ENCODE measurements around the gene FTL.

FTL gene

DNA sequence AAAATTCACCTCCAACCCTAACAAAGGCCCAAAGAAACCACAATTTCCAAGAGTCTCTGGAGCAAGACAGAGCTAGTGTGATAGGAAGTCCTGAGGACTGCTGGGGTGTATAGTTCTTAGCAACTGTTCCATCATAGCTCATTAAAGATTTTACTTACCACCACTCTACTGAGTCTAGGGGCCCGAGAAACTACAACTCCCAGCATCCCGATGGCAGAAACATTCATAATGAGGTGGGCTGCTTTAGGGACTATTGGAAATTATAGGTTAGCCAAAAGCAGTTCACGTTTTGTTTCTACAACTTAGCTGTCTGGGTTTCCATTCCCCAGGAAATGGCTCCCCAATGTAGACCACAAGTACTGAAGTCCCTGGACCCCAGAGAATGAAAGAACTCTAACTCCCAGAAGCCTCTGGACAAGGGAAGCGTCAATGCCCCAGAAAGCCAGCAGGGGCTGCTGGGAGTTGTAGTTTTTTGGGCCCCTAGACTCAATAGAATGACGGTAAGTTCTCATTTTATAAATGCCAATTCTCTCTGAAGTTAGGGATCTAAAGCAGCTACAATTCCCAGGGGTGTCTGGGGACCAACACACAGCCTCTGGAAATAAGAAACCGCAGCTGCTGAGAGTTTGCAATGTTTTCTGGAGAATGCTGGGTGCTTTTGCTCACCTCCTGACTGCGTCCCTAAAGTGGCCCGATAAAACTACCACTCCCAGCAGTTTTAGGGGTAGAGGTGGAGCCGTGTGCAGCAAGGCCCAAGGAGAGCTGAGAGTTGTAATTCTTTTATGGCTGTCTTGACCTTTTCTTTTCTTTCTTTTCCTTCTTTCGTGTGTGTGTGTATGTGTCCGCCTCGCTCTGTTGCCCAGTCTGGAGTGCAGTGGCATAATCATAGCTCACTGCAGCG is 11.1 kb downstream of the FTL start:
- DNase-seq (ENCODE audit: low spot score) (no peak), ATAC-seq (ENCODE audit: low read depth) (no peak)
- Histone ChIP-seq H3K36me3 (ENCODE audit: low read depth) (peaks cover 54% of the 10 kb centered on the region), H3K27me3 (ENCODE audit: insufficient read depth, poor library complexity, severe bottlenecking) (no peaks in the 10 kb centered on the region), H3K4me1 (ENCODE audit: insufficient read depth, poor library complexity, severe bottlenecking) (peaks cover 20% of the 10 kb centered on the region), H3K9me3 (ENCODE audit: severe bottlenecking) (no peaks in the 10 kb centered on the region), H3K27ac (ENCODE audit: poor library complexity, severe bottlenecking) (no peak overlapping the region), H3K4me3 (ENCODE audit: severe bottlenecking) (no peak overlapping the region)
- TF ChIP-seq, protein P1, sequence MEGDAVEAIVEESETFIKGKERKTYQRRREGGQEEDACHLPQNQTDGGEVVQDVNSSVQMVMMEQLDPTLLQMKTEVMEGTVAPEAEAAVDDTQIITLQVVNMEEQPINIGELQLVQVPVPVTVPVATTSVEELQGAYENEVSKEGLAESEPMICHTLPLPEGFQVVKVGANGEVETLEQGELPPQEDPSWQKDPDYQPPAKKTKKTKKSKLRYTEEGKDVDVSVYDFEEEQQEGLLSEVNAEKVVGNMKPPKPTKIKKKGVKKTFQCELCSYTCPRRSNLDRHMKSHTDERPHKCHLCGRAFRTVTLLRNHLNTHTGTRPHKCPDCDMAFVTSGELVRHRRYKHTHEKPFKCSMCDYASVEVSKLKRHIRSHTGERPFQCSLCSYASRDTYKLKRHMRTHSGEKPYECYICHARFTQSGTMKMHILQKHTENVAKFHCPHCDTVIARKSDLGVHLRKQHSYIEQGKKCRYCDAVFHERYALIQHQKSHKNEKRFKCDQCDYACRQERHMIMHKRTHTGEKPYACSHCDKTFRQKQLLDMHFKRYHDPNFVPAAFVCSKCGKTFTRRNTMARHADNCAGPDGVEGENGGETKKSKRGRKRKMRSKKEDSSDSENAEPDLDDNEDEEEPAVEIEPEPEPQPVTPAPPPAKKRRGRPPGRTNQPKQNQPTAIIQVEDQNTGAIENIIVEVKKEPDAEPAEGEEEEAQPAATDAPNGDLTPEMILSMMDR (IDR thresholded peaks at IDR 0.05; ENCODE audit: poor library complexity, severe bottlenecking) = no peak

DNA sequence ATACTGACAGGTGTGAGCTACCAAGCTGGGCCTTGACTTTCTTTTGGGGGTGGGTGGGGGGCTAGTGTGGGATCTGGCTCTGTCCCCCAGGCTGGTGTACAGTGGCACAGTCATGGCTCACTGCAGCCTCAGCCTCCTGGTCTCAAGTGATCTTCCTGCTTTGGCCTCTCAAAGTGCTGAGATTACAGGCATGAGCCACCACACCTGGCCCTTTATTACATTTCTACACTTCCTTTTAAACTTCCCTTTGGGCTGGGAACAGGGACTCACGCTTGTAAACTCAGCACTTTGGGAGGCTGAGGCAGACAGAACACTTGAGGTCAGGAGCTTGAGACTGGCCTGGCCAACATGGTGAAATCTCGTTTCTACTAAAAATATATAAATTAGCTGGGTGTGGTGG is 12.0 kb downstream of the FTL start:
- peaks cover 20% of the 10 kb centered on the region for H3K4me1 ChIP-seq (ENCODE audit: insufficient read depth, poor library complexity, severe bottlenecking)
- H3K4me3 ChIP-seq (ENCODE audit: severe bottlenecking) = no peak overlapping the region
- H3K9me3 ChIP-seq (ENCODE audit: severe bottlenecking) = no peaks in the 10 kb centered on the region
- no peaks in the 10 kb centered on the region for H3K27me3 ChIP-seq (ENCODE audit: insufficient read depth, poor library complexity, severe bottlenecking)
- H3K27ac ChIP-seq (ENCODE audit: poor library complexity, severe bottlenecking) = peak overlapping the region; percentile 30
- TF ChIP-seq, protein P1 (IDR thresholded peaks at IDR 0.05; ENCODE audit: poor library complexity, severe bottlenecking) = no peak
- H3K36me3 ChIP-seq (ENCODE audit: low read depth) = peaks cover 51% of the 10 kb centered on the region
- DNase-seq (ENCODE audit: low spot score) (no peak), ATAC-seq (ENCODE audit: low read depth) (no peak)

DNA sequence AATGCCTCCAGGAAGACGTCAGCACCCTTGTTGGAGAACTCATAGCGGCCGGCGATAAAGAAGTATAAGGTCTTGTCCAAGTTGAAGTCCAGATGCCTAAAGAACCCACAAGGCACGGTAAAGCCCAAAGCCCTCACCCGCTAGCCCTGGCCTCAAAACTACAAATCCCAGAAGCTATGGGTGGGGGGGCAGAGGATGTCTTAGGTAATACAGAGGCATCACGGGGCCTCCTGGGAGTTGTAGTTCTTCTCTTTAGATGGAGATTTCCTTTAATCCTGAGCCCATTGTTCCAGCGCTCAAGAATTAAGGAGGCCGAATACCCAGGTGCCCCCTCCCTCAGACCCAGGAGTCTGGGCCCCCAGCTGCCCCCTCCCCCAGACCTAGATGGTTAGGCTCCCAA is 17.2 kb downstream of the FTL start:
- Histone ChIP-seq H3K27ac (ENCODE audit: poor library complexity, severe bottlenecking) (no peak overlapping the region), H3K36me3 (ENCODE audit: low read depth) (peaks cover 49% of the 10 kb centered on the region)

DNA sequence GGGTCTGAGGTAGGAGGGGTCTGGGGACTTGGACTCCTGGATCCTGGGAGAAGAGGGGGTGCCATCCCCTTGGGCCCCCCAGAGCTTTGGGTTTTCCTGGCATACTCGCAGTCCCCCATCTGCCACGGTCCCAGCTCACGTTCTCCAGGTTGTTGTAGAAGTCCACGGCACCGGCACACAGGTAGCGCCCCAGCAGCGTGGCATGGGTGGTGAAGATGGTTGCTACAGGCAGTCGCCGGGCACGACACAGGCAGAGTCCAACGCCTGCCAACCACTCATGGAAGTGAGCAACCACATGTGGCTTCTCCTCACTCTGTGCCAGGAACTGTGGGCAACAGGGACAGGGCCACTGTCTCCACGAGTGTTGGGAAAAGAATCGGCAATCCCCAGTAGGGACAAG is 20.6 kb downstream of the FTL start:
- Histone ChIP-seq H3K4me3 (ENCODE audit: severe bottlenecking) (no peak overlapping the region), H3K4me1 (ENCODE audit: insufficient read depth, poor library complexity, severe bottlenecking) (no peaks in the 10 kb centered on the region), H3K27ac (ENCODE audit: poor library complexity, severe bottlenecking) (no peak overlapping the region), H3K9me3 (ENCODE audit: severe bottlenecking) (no peaks in the 10 kb centered on the region), H3K36me3 (ENCODE audit: low read depth) (peaks cover 57% of the 10 kb centered on the region), H3K27me3 (ENCODE audit: insufficient read depth, poor library complexity, severe bottlenecking) (no peaks in the 10 kb centered on the region)
- TF ChIP-seq, protein P1 (IDR thresholded peaks at IDR 0.05; ENCODE audit: poor library complexity, severe bottlenecking) = no peak
- DNase-seq (ENCODE audit: low spot score) (no peak), ATAC-seq (ENCODE audit: low read depth) (no peak)

More for the DNA sequence above, 17.2 kb downstream of the FTL start:
- no peaks in the 10 kb centered on the region for H3K9me3 ChIP-seq (ENCODE audit: severe bottlenecking)
- no peak overlapping the region for H3K4me3 ChIP-seq (ENCODE audit: severe bottlenecking)
- DNase-seq (ENCODE audit: low spot score) = no peak
- no peak for ATAC-seq (ENCODE audit: low read depth)
- H3K27me3 ChIP-seq (ENCODE audit: insufficient read depth, poor library complexity, severe bottlenecking) = no peaks in the 10 kb centered on the region
- H3K4me1 ChIP-seq (ENCODE audit: insufficient read depth, poor library complexity, severe bottlenecking) = peaks cover 18% of the 10 kb centered on the region
- TF ChIP-seq, protein P1 (IDR thresholded peaks at IDR 0.05; ENCODE audit: poor library complexity, severe bottlenecking) = no peak

DNA sequence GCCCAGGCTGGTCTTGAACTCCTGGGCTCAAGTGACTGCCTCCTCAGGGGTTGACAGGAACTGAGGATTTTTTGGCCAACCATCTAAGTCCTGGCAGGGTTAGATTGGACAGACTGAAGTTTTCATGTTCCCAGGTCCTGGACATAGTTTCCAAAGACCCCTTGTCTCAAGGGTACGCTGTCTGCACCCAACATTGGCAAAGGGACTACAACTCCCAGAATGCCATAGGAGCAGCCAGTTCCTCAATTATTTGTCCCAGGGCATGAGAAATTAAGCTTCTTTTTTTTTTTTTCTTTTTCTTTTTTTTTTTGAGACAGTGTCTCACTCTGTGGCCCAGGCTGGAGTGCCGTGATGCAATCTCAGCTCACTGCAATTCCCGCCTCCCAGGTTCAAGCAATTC is 21.1 kb downstream of the FTL start:
- Histone ChIP-seq H3K4me1 (ENCODE audit: insufficient read depth, poor library complexity, severe bottlenecking) (no peaks in the 10 kb centered on the region), H3K27me3 (ENCODE audit: insufficient read depth, poor library complexity, severe bottlenecking) (no peaks in the 10 kb centered on the region), H3K27ac (ENCODE audit: poor library complexity, severe bottlenecking) (no peak overlapping the region), H3K4me3 (ENCODE audit: severe bottlenecking) (no peak overlapping the region), H3K36me3 (ENCODE audit: low read depth) (peaks cover 60% of the 10 kb centered on the region), H3K9me3 (ENCODE audit: severe bottlenecking) (no peaks in the 10 kb centered on the region)
- no peak for DNase-seq (ENCODE audit: low spot score)
- TF ChIP-seq, protein P1 (IDR thresholded peaks at IDR 0.05; ENCODE audit: poor library complexity, severe bottlenecking) = no peak
- no peak for ATAC-seq (ENCODE audit: low read depth)
